LNCaP clone FGC (cell line): Measurements from ENCODE around the gene ATP5PD.

ENCODE experiments used
- DNase-seq: peaks from one replicate; pipeline ENCODE4 v3.0.0-alpha.2; 2011; ENCODE audit warnings: low read depth
- H3K4me3 ChIP-seq: 2 replicates; pipeline ENCODE4 v1.5.1; 2011; ENCODE audit warnings: mild to moderate bottlenecking, low read depth, low read length, control low read depth
- CTCF ChIP-seq: IDR thresholded peaks from 2 replicates; pipeline ENCODE4 v1.5.1; 2012; ENCODE audit warnings: mild to moderate bottlenecking; ENCODE audit not compliant: control insufficient read depth, insufficient read depth; ENCODE audit errors: extremely low read depth

ATP5PD gene

GRCh38 chr17:75088465-75089417 is 42.0 kb upstream of the ATP5PD start:
- no peak for DNase-seq
- H3K4me3 ChIP-seq = no peak overlapping the region
- TF ChIP-seq CTCF = no peak

GRCh38 chr17:75087558-75088453 is 41.0 kb upstream of the ATP5PD start, which contains the start of gene SLC16A5:
TSS of gene SLC16A5 (plus strand) at chr17:75087954. CDS start at chr17:75093637, 5,683 bp downstream.
- TF ChIP-seq CTCF = no peak
- H3K4me3 ChIP-seq = no peak within 1 kb of the TSS
- no peak for DNase-seq

- no peak for TF ChIP-seq CTCF
- no peak for DNase-seq
- no peak overlapping the region for H3K4me3 ChIP-seq
Observed at GRCh38 chr17:75087182-75087557, 40.4 kb upstream of the ATP5PD start.

- no peak for TF ChIP-seq CTCF
- no peak overlapping the region for H3K4me3 ChIP-seq
- no peak for DNase-seq
Observed at GRCh38 chr17:75086496-75087181, 39.9 kb upstream of the ATP5PD start.

GRCh38 chr17:75084039-75084660 is 37.4 kb upstream of the ATP5PD start:
- no peak for DNase-seq
- TF ChIP-seq CTCF = no peak
- no peak overlapping the region for H3K4me3 ChIP-seq

GRCh38 chr17:75082683-75083082 is 35.9 kb upstream of the ATP5PD start:
- DNase-seq = no peak
- no peak for TF ChIP-seq CTCF
- H3K4me3 ChIP-seq = no peak overlapping the region
